ENCODE results near the gene UVRAG. TPM values are rescaled to one million over a fixed set of nuclear protein-coding genes. Genes with fewer than 3 reads are reported as not detected.

The UVRAG gene
- total RNA-seq, 1 donor from 2014 or later: 80.4 TPM

DNA sequence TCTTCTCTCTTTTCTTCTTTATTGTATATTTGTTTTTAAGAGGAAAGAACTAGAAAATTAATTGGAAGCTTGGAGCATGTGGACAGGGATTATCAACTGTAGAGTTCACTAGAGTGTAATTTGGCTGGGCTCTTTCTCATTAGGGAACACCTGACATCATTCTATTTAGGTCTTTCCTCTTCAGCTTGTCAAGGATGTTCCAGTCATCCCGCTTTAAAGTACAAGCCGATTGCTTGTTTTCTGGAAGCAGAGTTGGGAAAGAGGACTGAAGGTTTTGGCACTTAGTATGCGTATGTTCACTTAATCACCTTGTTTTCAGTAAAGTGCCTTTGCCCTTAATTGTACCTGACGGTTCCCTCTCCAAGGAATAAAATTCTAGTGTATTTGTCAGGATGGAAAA is 279.7 kb downstream of the UVRAG start:
- DNase-seq (ENCODE audit: low spot score): no peak

DNA sequence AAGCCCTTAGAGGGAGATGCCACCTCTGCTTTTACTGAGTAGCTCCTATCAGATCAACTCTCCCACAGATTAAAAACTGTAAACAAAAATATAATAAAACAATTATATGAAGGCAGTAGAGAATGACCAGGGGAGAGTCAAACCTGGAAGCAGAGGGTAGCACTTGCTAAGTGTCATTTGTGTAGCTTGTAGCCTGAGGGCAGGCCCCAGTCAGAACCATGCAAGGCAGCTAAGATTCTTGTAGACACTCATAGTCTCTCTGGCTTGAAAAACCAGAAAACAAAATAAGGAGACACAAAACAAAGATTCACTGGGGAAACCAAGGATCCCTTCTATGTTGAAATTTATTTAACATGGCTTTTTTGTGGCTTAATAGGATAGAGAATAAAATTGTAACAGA is 280.9 kb downstream of the UVRAG start:
- DNase-seq (ENCODE audit: low spot score): no peak

DNA sequence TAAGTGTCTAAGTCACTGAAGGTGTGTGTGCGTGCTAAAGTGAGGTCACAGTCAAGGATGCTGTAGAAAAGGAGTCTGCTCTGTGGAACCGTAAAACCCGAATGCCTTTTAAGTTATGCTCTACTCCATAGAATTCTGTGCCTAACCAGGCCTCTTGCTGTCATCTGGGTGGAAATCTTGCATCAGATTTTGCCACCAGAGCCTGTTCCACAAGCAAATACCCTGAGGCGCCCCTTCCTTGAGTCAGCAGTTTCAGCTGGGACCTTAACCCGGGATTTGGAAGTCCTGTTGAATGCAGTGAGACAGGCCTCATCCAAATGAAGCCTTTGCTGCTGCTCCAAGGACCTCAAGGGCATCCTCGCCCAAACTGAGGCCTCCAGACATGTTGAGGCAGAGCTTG is 281.5 kb downstream of the UVRAG start:
- no peak for DNase-seq (ENCODE audit: low spot score)

DNA sequence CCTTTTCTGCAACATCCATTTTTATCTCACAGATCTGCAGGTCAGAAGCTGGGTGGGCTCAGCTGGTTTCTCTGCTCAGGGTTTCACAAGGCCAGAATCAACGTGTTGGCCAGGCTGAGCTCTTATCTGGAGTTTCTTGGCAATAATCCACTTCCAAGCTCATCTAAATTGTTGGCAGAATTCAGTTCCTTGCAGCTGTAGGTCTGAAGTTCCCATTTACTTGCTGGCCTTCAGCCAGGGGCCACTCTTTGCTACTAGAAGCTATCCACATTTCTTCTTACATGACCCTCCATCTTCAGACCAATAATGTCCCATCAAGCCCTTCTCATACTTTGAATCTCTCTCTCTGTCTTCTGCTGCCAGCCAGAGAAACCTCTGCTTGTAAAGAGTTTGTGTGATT is 287.8 kb downstream of the UVRAG start:
- no peak for DNase-seq (ENCODE audit: low spot score)

DNA sequence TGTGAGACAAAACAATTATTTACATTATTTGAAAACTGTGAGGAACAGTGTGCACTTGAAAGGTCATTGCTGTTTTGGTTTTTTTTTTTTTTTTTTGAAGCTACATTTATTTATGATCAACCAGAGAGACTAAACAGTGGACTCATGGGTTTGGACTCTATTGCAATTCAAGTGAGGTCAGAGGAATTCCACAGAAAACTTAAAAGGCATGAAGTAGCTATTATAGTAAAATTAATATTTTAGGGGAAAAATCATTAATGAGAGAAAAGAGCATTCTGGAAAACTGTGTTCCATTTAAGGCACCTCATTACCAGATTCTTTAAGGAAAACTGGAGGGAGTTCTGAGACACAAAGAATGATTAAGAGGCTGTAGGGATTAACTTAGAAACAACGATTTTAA is 288.4 kb downstream of the UVRAG start:
- no peak for DNase-seq (ENCODE audit: low spot score)

DNA sequence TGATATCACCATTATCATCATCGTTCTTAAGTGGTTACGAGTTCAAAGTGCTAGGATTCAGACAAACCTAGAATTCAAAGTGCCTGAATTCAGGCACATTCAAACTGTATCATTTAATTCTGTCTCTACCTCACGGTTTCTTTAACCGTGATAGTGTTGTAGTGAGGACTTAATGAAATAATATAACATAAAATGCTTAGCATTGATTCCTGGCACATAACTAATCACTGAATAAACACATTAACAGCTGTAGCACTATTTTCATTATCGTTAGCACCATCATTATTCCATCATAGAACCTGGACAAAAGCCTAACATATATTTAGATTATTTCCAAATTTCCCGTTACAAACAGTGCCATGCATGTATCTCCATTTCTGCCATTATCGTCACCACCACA is 289.3 kb downstream of the UVRAG start:
- DNase-seq (ENCODE audit: low spot score): no peak

DNA sequence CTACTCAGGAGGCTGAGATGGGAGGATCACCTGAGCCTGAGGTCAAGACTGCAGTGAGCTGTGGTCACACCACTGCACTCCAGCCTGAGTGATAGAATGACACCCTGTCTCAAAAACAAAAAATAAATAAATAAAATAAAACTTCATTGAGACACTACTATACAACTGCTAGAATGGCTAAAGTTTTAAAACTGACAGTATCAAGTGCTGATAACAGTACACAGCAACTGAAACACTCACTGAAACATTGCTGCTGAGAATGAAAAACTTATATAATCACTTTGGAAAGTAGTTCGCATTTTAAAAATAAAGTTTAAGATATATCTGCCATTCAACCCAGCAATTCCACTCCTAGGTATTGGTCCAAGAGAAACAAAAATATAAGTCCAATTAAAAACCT is 290.6 kb downstream of the UVRAG start:
- no peak for DNase-seq (ENCODE audit: low spot score)

DNA sequence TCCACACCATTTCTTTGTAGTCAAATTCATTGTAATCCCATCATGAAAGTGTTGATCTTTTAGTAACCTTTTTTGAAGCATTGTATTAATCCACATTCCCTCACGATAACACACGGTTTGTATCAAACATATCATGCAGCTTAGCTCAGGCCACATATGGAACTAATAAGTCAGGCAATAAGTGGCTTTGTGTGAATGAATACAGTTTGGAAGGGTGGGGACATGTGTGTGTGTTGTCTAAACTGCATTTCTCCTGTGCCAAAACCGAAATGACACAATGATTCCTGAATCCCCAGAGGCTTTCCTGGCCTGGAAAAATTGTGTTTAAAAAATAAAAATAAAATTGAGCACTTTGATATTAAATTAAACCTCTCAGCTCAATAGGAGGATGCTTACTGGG is 293.0 kb downstream of the UVRAG start:
- no peak for DNase-seq (ENCODE audit: low spot score)

DNA sequence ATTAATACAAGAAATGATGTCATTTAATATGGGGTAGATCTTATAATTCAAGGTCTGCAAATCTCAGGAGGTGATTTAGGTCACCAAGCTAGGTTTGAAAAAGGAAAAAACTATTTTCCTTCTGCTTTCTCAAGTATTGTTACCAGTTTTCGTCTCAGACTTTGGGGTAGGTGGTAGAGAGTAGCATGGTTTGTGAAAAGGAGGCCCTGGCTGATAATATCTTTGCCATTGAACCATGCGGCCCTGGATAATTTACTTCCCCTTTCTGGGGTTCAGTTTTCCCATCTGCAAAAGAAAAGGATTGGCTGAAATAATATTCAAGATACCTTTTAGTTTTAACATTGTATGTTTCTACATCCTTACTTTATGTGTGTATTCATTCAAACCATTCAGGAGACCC is 299.2 kb downstream of the UVRAG start:
- DNase-seq (ENCODE audit: low spot score): no peak

DNA sequence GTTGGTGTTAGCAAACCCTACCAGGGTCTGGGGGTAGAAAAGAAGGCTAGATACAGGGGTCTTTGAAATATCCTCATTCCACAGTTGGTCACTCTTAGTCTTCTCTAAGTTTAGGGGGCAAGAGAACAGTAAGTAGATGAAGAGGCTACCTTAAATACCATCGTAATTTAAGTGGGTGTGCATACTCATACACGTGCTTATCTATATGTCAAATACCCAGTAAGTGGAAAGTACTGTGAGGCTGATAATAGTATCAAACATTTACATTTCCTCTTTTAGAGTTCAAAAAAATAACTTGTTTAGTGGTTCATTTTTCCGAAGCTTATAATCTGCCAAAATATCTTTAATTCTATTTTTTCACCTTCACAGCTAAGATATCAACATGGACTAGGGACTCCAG is 300.5 kb downstream of the UVRAG start:
- DNase-seq (ENCODE audit: low spot score): no peak

DNA sequence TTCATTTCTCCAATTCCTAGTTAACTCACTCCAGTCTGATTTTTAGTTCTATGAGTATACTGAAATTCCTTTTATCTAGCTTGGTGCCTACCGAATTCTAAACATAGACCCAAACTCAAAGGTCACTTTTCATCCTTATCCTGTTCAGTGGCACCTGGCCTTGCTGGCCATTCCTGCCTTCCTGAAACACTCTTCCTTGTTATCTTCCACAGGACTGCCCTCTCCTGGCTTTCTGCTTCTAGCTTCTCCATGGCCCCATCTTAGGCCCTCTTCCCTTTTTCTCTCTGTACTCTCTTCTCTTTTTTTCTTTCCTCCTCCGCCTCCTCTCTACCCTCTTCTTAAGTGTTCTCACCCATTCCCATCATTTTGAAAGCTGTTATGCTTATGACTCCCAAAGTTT is 304.0 kb downstream of the UVRAG start:
- DNase-seq (ENCODE audit: low spot score): no peak

DNA sequence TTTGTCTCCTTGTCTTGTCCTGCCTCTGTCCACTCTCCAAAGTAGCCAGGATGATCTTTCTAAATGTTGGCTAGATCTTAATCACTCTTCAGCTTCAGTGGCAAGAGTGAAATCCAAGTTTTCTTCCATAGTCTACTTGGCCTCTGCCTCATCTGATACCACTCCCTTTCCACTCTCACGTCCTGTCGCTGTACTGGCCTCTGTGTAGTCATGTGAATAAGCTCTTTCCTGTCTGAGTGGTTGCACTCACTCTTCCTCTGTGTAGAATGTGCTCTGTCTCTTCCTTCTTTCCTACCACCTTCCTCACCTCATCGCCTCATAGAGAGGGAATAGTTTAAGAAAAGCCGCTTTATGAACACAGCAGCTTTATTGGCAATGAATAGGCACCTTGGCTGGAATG is 304.8 kb downstream of the UVRAG start:
- DNase-seq (ENCODE audit: low spot score): no peak

DNA sequence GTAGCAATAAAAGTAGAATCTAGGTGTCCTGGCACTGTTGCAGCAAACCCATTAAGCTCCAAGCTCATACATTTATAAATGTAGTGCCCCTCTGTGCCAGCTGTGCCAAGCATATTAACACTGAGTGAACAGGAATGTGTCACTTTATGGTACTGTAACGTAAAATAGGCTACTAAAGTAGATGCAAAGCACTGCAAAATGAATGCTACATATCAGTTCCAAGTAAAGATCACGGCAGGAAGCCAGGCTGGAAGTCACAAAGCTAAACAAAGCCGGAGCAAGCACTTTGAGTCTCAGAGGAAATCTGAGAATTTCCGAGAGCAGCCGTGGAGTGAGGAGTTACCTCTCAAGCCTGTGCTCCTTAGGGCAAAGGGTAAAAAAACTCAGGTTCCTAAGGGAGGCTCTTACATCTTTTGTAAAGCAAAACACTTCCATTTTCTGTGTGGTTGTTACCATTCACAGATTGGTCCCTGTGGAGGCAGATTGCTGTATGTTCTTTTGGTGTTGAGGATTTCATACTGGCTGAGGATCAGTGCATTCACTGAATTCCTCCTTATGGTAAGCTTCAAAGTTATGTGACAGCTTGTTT is 305.6 kb downstream of the UVRAG start:
- no peak for DNase-seq (ENCODE audit: low spot score)

DNA sequence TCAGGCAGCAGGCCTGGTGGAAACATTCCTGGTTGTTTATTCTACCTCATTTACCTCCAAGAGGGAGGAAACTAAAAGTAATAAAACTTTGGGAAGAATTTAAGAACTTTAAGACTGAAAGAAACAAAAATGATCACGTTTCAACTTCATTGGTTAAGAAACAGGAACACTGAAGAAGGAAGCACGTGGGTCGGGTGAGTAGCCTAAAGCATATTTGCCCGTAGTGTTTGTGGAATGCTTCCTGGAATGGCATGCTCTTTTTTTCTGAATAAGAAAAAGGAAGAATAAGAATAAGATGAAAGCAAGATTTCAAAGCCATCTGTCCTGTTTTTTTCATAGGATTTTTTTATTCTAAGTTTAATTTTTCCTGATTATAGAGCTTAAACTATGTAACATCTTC is 308.2 kb downstream of the UVRAG start:
- no peak for DNase-seq (ENCODE audit: low spot score)

DNA sequence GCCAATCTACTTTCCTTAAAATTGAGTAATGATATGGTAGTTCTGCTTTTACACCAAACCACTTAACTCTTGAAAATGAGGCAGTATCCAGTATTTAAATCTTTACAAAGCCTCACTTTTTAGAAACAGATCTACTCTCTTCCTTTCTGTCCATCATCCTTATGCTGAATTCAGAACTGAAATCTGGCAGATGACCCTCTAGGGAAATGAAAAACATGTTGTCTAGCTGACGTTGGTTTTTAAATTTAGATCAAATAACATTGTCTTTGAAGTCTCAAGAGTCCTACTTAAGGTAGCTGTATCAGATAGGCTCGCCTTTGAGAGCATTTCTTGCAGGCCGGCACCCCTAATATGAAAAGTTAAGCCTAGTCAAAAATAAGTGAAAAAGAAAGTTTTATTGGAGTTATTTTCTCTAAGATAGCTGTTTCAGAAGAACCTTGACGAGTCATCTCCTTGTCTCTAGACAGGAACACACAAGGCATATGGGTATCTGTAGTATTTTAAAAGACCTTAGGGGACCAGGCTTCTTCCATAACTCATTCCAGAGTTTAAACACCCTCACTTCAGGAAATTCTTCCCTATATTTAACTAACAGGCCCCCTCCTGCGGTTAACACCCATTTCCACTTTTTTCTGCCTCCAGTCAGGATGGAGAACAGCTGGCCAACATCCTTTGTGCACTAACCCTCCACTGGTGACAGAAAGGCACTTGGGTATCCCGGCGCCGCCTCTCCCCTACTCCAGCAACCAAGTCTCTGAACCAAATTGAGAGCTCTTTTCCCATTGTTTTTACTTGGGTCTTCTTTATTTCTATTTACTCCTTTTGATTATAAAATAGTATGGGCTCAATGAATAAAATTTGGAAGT is 310.1 kb downstream of the UVRAG start:
- DNase-seq (ENCODE audit: low spot score): no peak

DNA sequence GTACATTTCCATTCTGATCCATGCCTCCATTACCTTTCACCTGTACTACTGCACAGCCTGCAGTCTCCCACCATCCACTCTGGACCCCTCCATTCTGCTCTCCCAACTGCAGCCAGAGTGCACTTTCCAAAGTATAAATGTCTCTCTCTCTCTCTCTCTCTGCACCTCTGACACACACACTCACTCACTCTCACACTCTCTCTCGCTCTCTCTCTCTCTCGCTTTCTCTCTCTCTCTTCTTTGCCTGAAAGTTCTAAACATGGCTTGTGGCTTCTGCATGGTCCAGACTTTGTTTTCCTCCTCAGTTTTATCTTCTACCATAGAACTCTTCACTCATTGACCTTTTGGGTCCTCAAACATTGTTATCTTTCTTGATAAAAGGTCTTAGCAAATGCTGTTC is 314.7 kb downstream of the UVRAG start:
- no peak for DNase-seq (ENCODE audit: low spot score)

DNA sequence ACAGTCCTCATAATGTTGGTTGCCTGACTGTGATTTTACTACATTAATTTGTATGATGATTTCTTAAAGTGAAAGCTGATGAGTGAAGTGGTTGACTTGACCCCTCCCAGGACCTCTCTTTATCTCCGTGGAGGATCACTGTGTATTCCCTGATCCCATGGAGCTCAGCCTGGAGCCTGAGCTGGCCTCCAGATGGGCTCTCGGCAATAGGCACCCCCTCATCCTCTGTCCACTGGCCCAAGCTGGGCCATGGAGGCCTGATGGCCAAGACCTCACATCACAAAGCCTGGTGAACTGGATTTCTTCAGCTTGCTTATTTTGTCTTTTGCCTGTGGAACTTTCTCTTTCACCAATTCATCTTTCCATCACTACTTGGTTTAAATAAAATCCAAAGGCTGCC is 316.1 kb downstream of the UVRAG start:
- DNase-seq (ENCODE audit: low spot score): no peak

DNA sequence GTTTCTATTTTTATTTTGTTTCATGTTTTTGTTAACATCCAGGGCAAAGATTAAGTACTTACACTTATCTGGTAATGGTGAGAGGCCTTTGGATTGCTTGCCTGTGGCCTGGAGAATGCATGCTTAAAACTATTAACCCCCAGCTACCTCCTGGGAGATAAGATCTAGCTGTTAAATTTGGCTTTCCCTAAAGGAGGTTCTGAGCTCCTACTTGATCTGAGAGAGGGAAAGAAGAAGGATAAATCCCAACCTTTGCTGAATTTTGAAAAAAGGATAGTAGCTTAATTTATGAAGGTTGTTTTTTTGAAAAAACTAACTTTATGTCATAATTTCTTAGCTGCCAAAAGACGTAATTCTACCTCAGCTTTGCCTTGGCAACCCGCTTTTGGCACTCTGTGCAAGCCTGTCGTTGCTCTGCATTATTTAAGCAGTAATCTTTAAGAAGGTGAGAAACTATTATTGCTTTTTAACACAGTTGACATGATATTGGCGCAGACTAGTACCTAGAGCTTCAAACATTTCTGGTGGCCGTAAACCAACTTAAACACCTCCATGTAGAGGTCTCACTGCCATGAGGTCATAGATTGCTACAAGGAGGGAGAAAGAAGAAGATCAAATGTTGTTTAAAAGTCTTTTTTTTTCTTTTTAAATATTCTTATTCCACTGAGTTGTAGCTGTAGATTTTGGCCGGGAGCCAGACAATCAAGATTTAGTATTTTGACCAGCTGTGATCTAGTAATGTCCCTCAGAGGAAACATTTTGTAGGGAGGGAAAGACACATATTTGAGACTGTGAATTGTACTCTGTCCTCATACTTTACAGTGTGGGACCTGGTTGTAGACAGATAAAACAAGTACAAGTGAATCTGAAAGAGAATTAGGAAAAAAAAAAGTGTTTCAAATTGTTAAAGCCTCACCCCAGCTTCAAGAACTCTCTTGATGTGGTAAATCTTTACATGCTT is 316.9 kb downstream of the UVRAG start:
- no peak for DNase-seq (ENCODE audit: low spot score)

DNA sequence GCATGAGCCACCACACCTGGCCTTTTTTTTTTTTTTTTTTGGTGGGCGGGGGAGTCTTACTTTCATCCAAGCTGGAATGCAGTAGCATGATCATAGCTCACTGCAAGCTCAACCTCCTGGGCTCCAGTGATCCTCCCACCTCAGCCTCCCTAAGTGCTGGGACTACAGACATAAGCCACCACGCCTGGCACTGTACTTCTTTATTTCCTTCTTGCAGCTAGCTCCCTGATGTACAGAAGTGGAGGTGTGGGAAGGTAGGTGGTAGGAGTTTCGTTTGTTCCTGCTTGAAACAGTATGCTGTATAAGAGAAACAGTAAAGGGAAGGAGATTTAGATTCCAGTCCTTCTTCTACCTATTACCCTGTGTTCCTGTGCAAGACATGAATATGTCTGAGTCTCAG is 319.2 kb downstream of the UVRAG start:
- DNase-seq (ENCODE audit: low spot score): no peak

DNA sequence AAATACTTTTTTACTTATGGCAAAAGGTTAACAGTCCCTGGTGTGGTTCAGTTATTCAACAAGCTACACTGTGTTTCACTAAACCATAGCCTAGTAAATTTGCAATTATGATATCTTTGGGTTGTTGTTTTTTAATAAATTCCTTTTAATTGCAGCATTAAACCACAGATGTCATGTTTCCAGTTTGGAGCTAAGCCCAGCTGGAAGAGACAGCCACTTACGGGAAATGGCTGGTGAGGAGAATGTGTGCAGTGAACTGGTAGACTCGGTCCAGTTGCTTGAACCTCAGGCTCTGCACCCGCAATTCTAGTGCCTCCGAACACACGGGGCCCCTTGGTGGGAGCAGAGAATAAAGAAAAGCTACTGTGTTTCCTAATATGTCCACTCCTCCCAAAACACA is 320.5 kb downstream of the UVRAG start:
- no peak for DNase-seq (ENCODE audit: low spot score)

DNA sequence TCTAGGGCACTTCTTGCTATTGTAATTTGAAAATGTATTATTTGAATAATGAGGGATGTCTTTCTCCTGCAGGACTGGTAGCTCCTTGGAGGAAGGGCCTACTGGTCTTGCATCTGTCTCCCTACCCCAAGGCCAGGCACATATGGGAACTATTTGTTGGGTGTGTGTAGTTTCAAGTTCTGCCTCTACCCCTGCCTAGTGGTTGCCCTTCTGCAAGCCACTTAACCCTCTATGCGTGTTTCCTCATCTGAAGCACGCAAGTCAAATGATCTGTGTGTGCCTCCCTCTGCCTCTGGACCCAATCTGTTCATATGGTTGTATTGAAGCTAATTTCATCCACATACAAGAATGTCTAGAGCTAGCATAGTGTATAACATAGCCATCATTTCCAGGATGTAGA is 324.3 kb downstream of the UVRAG start:
- DNase-seq (ENCODE audit: low spot score): no peak

Measured in mesenteric fat pad (tissue), 1 donor.